GM10248 (cell line): ENCODE results near the gene SYTL1.

Experiments used
- CTCF ChIA-PET: fragments of 300-600 bp; sonication (Branson Sonifier 250); formaldehyde crosslinking; extraction: SDS; loops from one replicate; lab custom pipeline; 2021; ENCODE audit warnings: antibody characterized with exemption; lab: Yijun Ruan, JAX
- POLR2A ChIA-PET: fragments of 350-650 bp; sonication (Branson Sonifier 250); formaldehyde crosslinking; extraction: SDS; loops from one replicate; lab custom pipeline; 2020; ENCODE audit warnings: antibody characterized with exemption; lab: Yijun Ruan, JAX
- DNase-seq: peaks from one replicate; pipeline ENCODE4 v3.0.0; 2012; ENCODE audit errors: extremely low spot score
- TF ChIP-seq, protein P1 (sequence below): IDR thresholded peaks from 2 replicates; pipeline ENCODE4 v1.5.1; 2012; ENCODE audit warnings: mild to moderate bottlenecking, low read depth; ENCODE audit errors: extremely low read depth, missing control alignments, control extremely low read depth

The SYTL1 gene

DNA sequence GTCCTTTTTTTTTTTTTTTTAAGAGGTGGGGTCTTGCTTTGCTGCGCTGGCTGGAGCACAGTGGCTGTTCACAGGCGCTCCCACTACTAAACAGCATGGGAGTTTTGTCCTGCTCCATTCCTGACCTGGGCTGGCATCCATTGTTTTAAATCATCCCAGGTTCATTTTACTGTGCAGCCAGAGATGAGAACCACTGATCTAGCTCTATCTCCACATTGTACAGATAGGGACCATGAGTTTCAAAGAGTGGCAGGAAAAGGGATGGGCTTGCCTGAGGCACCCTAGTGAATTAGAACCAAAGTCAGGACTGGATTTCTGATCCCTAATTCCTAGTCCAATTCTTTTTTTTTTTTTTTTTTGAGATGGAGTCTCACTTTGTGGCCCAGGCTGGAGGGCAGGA is 27.1 kb upstream of the SYTL1 start:
- TF ChIP-seq, protein P1, sequence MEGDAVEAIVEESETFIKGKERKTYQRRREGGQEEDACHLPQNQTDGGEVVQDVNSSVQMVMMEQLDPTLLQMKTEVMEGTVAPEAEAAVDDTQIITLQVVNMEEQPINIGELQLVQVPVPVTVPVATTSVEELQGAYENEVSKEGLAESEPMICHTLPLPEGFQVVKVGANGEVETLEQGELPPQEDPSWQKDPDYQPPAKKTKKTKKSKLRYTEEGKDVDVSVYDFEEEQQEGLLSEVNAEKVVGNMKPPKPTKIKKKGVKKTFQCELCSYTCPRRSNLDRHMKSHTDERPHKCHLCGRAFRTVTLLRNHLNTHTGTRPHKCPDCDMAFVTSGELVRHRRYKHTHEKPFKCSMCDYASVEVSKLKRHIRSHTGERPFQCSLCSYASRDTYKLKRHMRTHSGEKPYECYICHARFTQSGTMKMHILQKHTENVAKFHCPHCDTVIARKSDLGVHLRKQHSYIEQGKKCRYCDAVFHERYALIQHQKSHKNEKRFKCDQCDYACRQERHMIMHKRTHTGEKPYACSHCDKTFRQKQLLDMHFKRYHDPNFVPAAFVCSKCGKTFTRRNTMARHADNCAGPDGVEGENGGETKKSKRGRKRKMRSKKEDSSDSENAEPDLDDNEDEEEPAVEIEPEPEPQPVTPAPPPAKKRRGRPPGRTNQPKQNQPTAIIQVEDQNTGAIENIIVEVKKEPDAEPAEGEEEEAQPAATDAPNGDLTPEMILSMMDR = no peak
- ChIA-PET POLR2A (interaction anchor here (0.7 kb wide), 1 partner anchor 157 kb away, joined by 4 read pairs; no protein-coding TSS in a partner anchor), CTCF (interaction anchor here (1.0 to 18.3 kb wide), 3 partner anchors 16 to 270 kb away, joined by 3 to 234 read pairs (median 3); no protein-coding TSS in a partner anchor)
- no peak for DNase-seq

DNA sequence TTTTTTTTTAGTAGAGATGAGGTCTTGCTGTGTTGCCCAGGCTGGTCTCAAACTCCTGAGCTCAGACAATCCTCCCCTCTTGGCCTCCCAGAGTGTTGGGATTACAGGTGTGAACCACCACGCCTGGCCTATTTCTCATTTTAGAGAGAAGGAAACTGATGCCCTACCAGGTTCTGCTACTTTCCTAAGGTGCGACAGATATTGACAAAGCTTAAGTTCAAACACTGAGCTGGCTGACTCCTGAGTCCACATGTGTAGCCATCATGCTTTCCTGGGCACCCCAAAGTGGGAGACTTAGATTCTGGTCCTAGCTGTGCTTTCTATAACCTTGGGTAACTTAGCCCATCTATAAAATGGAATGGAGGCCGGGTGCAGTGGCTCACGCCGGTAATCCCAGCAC is 25.0 kb upstream of the SYTL1 start:
- CTCF ChIA-PET = interaction anchor here (1.0 to 18.3 kb wide), 5 partner anchors 9 to 78 kb away, joined by 4 to 234 read pairs (median 5); no protein-coding TSS in a partner anchor
- POLR2A ChIA-PET = interaction anchor here (0.6 kb wide), 1 partner anchor 20 kb away, joined by 6 read pairs; no protein-coding TSS in a partner anchor
- no peak for DNase-seq
- TF ChIP-seq, protein P1 = no peak

DNA sequence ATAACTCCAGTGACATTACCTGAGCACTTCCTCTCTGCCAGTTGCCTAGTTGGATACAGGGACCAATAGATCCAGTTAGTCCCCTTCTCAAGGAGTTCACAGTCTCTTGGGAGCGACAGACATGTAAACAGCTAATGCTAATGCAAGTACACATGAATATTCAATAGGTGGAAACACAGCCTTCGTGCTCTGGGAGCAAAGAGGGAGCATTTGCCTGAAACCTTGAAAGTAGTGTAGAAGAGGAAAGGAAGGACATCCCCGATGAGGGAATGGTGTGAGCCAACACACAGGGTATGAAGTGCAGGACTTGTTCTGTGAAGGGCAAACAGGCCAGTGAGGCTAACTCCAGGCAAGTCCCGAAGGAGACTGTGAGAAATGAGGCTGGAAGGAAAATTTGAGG is 23.7 kb upstream of the SYTL1 start:
- CTCF ChIA-PET = interaction anchor here (5.3 to 18.3 kb wide), 2 partner anchors 15 to 20 kb away, joined by 21 to 234 read pairs; no protein-coding TSS in a partner anchor
- TF ChIP-seq, protein P1 = no peak

DNA sequence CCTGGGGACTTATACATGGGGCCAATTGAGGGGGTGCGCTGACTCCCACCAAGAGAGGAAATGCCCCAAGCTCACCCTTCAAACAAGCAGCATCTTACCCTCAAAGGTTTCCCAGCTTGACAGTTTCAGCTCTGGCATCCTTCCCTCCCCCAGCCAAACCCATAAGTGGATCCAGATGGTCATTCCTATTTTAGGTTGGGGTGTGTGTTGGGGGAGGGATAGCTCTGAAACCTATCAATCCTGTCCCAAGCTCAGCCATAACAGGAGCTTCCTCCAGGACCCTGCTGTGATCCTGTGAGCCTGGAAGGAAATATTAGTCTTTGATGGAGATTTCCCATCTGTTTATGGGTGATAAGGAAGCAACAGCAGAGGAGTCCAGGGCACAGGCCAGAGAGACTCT is 23.2 kb upstream of the SYTL1 start:
- TF ChIP-seq, protein P1 = no peak
- ChIA-PET CTCF (interaction anchor here (1.2 to 18.3 kb wide), 4 partner anchors 14 to 78 kb away, joined by 3 to 234 read pairs (median 12); no protein-coding TSS in a partner anchor), POLR2A (no interaction called here)
- no peak for DNase-seq

More for the DNA sequence above, 23.7 kb upstream of the SYTL1 start:
- no peak for DNase-seq
- POLR2A ChIA-PET = interaction anchor here (0.6 kb wide), 1 partner anchor 212 kb away, joined by 6 read pairs; no protein-coding TSS in a partner anchor

DNA sequence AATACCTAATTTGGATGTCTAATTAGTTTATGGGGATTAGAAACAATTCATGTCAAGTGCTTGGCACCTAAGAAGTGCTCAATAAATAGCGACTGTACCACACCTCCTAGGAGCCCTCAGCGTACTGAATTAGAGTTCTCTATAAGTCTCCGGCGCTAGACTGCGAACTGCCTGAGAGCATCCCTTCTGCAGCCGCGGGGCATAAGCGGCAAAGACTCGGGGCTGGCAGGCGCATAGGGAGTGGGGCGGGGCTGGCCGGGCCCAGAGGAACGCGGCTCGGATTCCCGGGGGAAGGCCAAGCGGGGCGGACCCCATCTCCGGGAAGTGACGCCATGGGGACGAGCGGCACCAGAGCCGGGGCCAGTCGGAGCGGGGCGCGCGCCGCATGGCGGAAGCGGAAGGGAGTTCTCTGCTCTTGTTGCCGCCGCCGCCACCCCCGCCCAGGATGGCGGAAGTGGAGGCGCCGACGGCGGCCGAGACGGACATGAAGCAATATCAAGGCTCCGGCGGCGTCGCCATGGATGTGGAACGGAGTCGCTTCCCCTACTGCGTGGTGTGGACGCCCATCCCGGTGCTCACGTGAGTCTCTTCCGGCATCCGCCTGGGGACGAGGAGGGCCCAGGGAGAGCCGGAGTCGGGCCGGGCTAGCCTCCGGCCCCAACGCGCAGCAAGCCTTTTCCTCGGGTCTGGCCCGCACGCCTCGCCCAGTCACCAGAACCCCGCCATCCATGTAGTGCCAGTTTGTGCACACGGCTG is 19.8 kb upstream of the SYTL1 start, which contains the start of gene TMEM222:
TSS of gene TMEM222 (plus strand) at position 351 of the 756 bp plus-strand sequence. CDS start at position 386, 35 bp downstream.
- POLR2A ChIA-PET = no interaction called here
- TF ChIP-seq, protein P1 = no peak
- peak; percentile 99 for DNase-seq
- CTCF ChIA-PET = interaction anchor here (0.9 to 6.3 kb wide), 7 partner anchors 11 to 404 kb away, joined by 3 to 57 read pairs (median 5); partner anchors contain the start of gene FAM76A

DNA sequence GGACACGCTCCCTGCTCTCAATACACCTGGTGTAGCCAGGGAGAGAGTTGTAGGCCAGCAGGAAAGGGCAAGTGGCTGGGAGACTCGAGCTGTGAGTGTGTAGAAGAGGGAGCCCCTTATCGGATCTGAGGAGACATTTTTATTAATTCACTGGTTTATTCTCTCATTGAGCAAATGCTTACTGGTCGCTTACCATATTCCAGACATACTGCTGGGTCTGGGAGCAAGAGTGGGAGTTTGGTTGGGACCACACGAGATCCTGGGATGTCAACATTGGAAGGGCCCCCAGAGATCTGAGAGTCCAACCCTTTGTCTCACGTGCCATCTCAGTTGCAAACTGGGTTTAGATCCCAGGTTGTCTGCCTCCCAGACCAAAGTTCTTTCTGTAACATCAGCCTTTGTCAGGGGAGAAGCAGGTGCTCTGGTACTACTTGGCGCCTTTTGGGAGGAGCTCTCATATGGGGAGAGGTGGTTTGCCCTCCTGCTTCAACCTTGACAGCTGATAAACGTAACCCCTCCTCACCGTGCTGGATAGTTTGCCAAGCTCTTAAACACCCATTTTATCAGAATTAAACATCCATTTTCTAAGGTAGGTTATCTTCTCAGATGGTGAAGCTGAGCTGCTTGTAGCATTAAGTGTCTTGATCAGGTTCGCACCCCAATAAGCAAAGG is 19.1 kb upstream of the SYTL1 start:
- TF ChIP-seq, protein P1 = no peak
- DNase-seq = no peak
- CTCF ChIA-PET = interaction anchor here (0.9 to 6.3 kb wide), 13 partner anchors 10 to 403 kb away, joined by 3 to 57 read pairs (median 4); partner anchors contain the start of genes FAM76A and SYTL1
- POLR2A ChIA-PET = interaction anchor here (0.5 kb wide), 1 partner anchor 421 kb away, joined by 4 read pairs; no protein-coding TSS in a partner anchor
